ENCODE measurements around the gene AP3B1.

DNA sequence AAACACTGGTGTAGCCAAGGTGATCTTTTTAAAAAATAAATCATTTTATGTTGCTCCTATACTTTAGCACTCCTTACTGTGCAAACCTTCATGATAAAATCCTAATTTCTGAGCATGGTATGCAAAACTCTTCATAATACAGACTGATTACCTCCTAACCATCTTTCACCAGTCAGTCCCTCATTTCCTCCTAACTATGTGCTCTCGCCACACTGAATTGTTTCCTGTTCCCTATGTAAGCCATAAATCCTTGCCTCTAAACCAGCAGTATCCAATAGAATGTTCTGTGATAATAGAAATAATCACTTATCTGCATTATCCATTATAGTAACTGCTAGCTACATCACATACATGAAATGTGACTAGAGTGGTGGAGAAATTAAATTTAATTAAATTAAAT is 10.7 kb downstream of the AP3B1 start:
- TF ChIP-seq, protein P1, sequence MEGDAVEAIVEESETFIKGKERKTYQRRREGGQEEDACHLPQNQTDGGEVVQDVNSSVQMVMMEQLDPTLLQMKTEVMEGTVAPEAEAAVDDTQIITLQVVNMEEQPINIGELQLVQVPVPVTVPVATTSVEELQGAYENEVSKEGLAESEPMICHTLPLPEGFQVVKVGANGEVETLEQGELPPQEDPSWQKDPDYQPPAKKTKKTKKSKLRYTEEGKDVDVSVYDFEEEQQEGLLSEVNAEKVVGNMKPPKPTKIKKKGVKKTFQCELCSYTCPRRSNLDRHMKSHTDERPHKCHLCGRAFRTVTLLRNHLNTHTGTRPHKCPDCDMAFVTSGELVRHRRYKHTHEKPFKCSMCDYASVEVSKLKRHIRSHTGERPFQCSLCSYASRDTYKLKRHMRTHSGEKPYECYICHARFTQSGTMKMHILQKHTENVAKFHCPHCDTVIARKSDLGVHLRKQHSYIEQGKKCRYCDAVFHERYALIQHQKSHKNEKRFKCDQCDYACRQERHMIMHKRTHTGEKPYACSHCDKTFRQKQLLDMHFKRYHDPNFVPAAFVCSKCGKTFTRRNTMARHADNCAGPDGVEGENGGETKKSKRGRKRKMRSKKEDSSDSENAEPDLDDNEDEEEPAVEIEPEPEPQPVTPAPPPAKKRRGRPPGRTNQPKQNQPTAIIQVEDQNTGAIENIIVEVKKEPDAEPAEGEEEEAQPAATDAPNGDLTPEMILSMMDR (IDR thresholded peaks at IDR 0.05) = no peak
- TF ChIP-seq POLR2A (IDR thresholded peaks at IDR 0.05) = no peak
- no peak for TF ChIP-seq POLR2AphosphoS5 (IDR thresholded peaks at IDR 0.05)
